Measurements from ENCODE around the gene IL1RAPL1. TPM values are rescaled to one million over a fixed set of nuclear protein-coding genes. Genes with fewer than 3 reads are reported as not detected.

IL1RAPL1 gene
- total RNA-seq, 1 donor from 2014 or later = not detected

GRCh38 chrX:28625223-28625622, 38.0 kb downstream of the IL1RAPL1 start:
- no peaks in the 10 kb centered on the region for H3K9me3 ChIP-seq
- no peak for DNase-seq (ENCODE audit: low spot score in 2 of 2)
- no peak overlapping the region for H3K27ac ChIP-seq
- no peaks in the 10 kb centered on the region for H3K27me3 ChIP-seq
- H3K36me3 ChIP-seq = no peaks in the 10 kb centered on the region
- intact Hi-C loops (cut with DNase I) = no loop called here
- TF ChIP-seq, protein P1, sequence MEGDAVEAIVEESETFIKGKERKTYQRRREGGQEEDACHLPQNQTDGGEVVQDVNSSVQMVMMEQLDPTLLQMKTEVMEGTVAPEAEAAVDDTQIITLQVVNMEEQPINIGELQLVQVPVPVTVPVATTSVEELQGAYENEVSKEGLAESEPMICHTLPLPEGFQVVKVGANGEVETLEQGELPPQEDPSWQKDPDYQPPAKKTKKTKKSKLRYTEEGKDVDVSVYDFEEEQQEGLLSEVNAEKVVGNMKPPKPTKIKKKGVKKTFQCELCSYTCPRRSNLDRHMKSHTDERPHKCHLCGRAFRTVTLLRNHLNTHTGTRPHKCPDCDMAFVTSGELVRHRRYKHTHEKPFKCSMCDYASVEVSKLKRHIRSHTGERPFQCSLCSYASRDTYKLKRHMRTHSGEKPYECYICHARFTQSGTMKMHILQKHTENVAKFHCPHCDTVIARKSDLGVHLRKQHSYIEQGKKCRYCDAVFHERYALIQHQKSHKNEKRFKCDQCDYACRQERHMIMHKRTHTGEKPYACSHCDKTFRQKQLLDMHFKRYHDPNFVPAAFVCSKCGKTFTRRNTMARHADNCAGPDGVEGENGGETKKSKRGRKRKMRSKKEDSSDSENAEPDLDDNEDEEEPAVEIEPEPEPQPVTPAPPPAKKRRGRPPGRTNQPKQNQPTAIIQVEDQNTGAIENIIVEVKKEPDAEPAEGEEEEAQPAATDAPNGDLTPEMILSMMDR (IDR thresholded peaks at IDR 0.05) = no peak
- no peaks in the 10 kb centered on the region for H3K4me1 ChIP-seq
- no peak overlapping the region for H3K4me3 ChIP-seq

DNA sequence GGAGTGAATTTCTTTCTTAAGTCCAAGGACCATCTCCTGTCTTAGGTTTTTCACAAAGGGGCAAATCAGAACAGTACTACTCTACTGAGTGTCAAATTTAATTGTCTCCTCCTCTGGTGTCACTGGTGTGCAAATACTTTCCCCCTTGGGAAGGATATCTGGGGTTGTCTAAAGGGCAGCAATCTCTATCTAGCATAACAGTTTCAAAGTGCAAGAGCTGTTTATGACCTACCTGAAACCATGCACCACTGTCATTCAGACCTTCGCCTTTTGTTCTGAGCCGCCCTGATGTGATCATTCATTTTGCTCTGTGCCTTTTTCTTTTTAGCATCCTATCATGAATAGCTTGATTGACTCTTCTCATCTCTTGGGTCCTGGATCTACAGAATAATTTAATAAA, 39.3 kb downstream of the IL1RAPL1 start:
- no peaks in the 10 kb centered on the region for H3K27me3 ChIP-seq
- TF ChIP-seq, protein P1 (IDR thresholded peaks at IDR 0.05) = no peak
- H3K27ac ChIP-seq = no peak overlapping the region
- no peaks in the 10 kb centered on the region for H3K4me1 ChIP-seq
- H3K36me3 ChIP-seq = no peaks in the 10 kb centered on the region
- DNase-seq (ENCODE audit: low spot score in 2 of 2) = no peak
- no peak overlapping the region for H3K4me3 ChIP-seq
- no peaks in the 10 kb centered on the region for H3K9me3 ChIP-seq
- intact Hi-C loops (cut with DNase I) = no loop called here

GRCh38 chrX:28628120-28628519, 40.9 kb downstream of the IL1RAPL1 start:
- Histone ChIP-seq H3K9me3 (no peaks in the 10 kb centered on the region), H3K27ac (no peak overlapping the region), H3K4me1 (no peaks in the 10 kb centered on the region), H3K4me3 (no peak overlapping the region), H3K36me3 (no peaks in the 10 kb centered on the region), H3K27me3 (no peaks in the 10 kb centered on the region)
- TF ChIP-seq, protein P1 (IDR thresholded peaks at IDR 0.05) = no peak
- no peak for DNase-seq (ENCODE audit: low spot score in 2 of 2)
- intact Hi-C loops (cut with DNase I) = no loop called here

- no peak overlapping the region for H3K27ac ChIP-seq
- H3K4me1 ChIP-seq = no peaks in the 10 kb centered on the region
- no peaks in the 10 kb centered on the region for H3K27me3 ChIP-seq
- no peaks in the 10 kb centered on the region for H3K36me3 ChIP-seq
- H3K9me3 ChIP-seq = no peaks in the 10 kb centered on the region
- TF ChIP-seq, protein P1 (IDR thresholded peaks at IDR 0.05) = no peak
- intact Hi-C loops (cut with DNase I) = no loop called here
- no peak for DNase-seq (ENCODE audit: low spot score in 2 of 2)
- no peak overlapping the region for H3K4me3 ChIP-seq
Measured at GRCh38 chrX:28638775-28639174, 51.5 kb downstream of the IL1RAPL1 start.

DNA sequence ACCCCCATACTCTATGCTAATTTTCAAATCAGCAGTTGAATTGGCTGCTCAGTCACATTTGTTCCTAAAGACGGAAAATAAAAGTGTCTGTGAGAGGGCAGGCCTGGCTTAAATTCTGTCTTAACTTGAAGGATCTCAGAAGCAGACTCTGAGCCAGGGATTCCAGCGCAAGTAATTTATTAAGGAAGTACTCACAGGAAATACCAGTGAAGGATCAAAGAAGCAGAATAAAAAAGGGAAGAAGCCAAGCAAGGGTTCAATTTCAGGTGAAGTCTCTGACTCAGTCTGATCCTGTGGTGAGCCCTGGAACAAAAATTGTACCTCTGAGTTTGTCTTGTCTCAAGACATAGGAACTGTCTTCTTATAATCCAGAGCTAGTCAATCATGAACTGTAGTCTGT, 52.2 kb downstream of the IL1RAPL1 start:
- TF ChIP-seq, protein P1 (IDR thresholded peaks at IDR 0.05) = no peak
- Histone ChIP-seq H3K4me3 (no peak overlapping the region), H3K4me1 (no peaks in the 10 kb centered on the region), H3K9me3 (no peaks in the 10 kb centered on the region), H3K36me3 (no peaks in the 10 kb centered on the region), H3K27me3 (no peaks in the 10 kb centered on the region), H3K27ac (no peak overlapping the region)
- intact Hi-C loops (cut with DNase I) = no loop called here
- DNase-seq (ENCODE audit: low spot score in 2 of 2) = no peak

GRCh38 chrX:28649541-28649940, 62.3 kb downstream of the IL1RAPL1 start:
- Histone ChIP-seq H3K9me3 (no peaks in the 10 kb centered on the region), H3K4me1 (no peaks in the 10 kb centered on the region), H3K27me3 (no peaks in the 10 kb centered on the region), H3K4me3 (no peak overlapping the region), H3K27ac (no peak overlapping the region), H3K36me3 (no peaks in the 10 kb centered on the region)
- no peak for DNase-seq (ENCODE audit: low spot score in 2 of 2)
- TF ChIP-seq, protein P1 (IDR thresholded peaks at IDR 0.05) = no peak
- intact Hi-C loops (cut with DNase I) = no loop called here
